ENCODE data around the gene LYVE1.

DNA sequence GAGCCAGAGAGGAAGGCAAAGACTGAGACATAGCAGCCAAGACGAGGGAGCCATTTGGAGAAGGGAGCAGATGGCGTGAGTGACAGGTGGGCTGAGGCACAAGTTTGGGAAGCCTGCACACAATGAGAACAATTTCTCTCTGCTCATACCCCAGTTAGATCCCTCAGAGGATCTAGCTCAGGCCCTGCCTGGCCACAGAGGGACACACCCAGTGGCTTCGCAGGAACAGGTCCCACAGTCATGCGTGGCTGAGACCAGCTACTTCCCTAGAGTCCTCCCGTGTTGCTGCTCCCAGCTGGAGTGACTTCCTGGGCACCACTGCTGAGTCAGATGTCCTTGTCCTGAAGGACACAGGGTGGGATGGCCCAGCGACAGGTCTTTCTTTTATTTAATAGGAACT is 33.4 kb upstream of the LYVE1 start:
- TF ChIP-seq, protein P1, sequence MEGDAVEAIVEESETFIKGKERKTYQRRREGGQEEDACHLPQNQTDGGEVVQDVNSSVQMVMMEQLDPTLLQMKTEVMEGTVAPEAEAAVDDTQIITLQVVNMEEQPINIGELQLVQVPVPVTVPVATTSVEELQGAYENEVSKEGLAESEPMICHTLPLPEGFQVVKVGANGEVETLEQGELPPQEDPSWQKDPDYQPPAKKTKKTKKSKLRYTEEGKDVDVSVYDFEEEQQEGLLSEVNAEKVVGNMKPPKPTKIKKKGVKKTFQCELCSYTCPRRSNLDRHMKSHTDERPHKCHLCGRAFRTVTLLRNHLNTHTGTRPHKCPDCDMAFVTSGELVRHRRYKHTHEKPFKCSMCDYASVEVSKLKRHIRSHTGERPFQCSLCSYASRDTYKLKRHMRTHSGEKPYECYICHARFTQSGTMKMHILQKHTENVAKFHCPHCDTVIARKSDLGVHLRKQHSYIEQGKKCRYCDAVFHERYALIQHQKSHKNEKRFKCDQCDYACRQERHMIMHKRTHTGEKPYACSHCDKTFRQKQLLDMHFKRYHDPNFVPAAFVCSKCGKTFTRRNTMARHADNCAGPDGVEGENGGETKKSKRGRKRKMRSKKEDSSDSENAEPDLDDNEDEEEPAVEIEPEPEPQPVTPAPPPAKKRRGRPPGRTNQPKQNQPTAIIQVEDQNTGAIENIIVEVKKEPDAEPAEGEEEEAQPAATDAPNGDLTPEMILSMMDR (IDR thresholded peaks at IDR 0.05), result no peak
- no peak for TF ChIP-seq EP300 (IDR thresholded peaks at IDR 0.05)
- no peak for TF ChIP-seq POLR2A (IDR thresholded peaks at IDR 0.05)
- TF ChIP-seq POLR2AphosphoS5 (IDR thresholded peaks at IDR 0.05), result no peak
